ENCODE data around the gene NLGN1.
A peak's percentile ranks its signal among the peaks of the same experiment; 100 is the strongest.

NLGN1 gene

GRCh38 chr3:173921732-173922131, 524.2 kb downstream of the NLGN1 start:
- no peak for DNase-seq

GRCh38 chr3:173923204-173923603, 525.7 kb downstream of the NLGN1 start:
- no peak for DNase-seq

- DNase-seq = no peak
Observed at GRCh38 chr3:173930251-173930650, 532.7 kb downstream of the NLGN1 start.

GRCh38 chr3:173932624-173933023, 535.1 kb downstream of the NLGN1 start:
- DNase-seq = peak; percentile 57

- no peak for DNase-seq
Observed at GRCh38 chr3:173933113-173933512, 535.6 kb downstream of the NLGN1 start.

GRCh38 chr3:173936316-173936715, 538.8 kb downstream of the NLGN1 start:
- DNase-seq = no peak

GRCh38 chr3:173938159-173938558, 540.6 kb downstream of the NLGN1 start:
- DNase-seq = no peak

- no peak for DNase-seq
Observed at GRCh38 chr3:173938616-173939015, 541.1 kb downstream of the NLGN1 start.

GRCh38 chr3:173939331-173939730, 541.8 kb downstream of the NLGN1 start:
- no peak for DNase-seq

- DNase-seq = no peak
Observed at GRCh38 chr3:173943264-173943663, 545.7 kb downstream of the NLGN1 start.

- no peak for DNase-seq
Observed at GRCh38 chr3:173945170-173945569, 547.6 kb downstream of the NLGN1 start.

GRCh38 chr3:173945806-173946205, 548.3 kb downstream of the NLGN1 start:
- no peak for DNase-seq

- no peak for DNase-seq
Observed at GRCh38 chr3:173954647-173955046, 557.1 kb downstream of the NLGN1 start.

- no peak for DNase-seq
Observed at GRCh38 chr3:173957646-173958045, 560.1 kb downstream of the NLGN1 start.

GRCh38 chr3:173958805-173959204, 561.3 kb downstream of the NLGN1 start:
- no peak for DNase-seq

- no peak for DNase-seq
Observed at GRCh38 chr3:173970281-173970680, 572.7 kb downstream of the NLGN1 start.

GRCh38 chr3:173976281-173976680, 578.7 kb downstream of the NLGN1 start:
- DNase-seq = no peak

- DNase-seq = no peak
Observed at GRCh38 chr3:173977747-173978146, 580.2 kb downstream of the NLGN1 start.

GRCh38 chr3:173983343-173983742, 585.8 kb downstream of the NLGN1 start:
- DNase-seq = no peak

- DNase-seq = no peak
Observed at GRCh38 chr3:173986861-173987410, 589.4 kb downstream of the NLGN1 start.

GRCh38 chr3:173988909-173989308, 591.4 kb downstream of the NLGN1 start:
- no peak for DNase-seq

- DNase-seq = no peak
Observed at GRCh38 chr3:173992416-173992815, 594.9 kb downstream of the NLGN1 start.

- peak; percentile 45 for DNase-seq
Observed at GRCh38 chr3:173993299-173993698, 595.8 kb downstream of the NLGN1 start.

- DNase-seq = no peak
Observed at GRCh38 chr3:174000675-174001074, 603.1 kb downstream of the NLGN1 start.

- DNase-seq = no peak
Observed at GRCh38 chr3:174002543-174002942, 605.0 kb downstream of the NLGN1 start.

GRCh38 chr3:174010907-174011306, 613.4 kb downstream of the NLGN1 start:
- DNase-seq = no peak
